ENCODE results near the gene PYM1. TPM values are rescaled to one million over a fixed set of nuclear protein-coding genes. Genes with fewer than 3 reads are reported as not detected.

The PYM1 gene
- total and polyA plus RNA-seq, 2 of the 8 experiments (the other 6 are each of a cell fraction or from before 2014, with no cell fraction given) = 38.7 to 58.5 TPM

DNA sequence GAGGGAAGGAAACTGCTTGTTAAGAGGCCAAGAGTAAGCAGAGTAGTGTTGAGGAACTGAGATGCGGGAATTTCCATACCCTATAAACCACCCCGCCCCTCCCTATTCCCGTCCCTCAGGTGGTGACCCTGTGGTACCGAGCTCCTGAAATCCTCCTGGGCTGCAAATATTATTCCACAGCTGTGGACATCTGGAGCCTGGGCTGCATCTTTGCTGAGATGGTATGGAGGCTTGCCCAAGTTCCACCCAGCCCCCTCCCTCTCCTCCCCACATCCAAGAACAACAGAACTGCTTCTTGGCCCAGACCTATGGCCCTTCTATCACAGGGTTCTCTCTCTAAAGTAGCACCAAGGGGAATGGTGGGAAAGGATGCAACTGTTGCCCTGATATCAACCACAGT, 41.7 kb upstream of the PYM1 start (continued):
- TF ChIP-seq SIN3A (conservative IDR thresholded peaks at IDR 0.05 in 1 of 2, IDR thresholded peaks at IDR 0.05 in 1 of 2; ENCODE audit: low read depth in 1 of 2, low read length in 2 of 2) = no peak
- no peak for TF ChIP-seq KDM1A (IDR thresholded peaks at IDR 0.05; ENCODE audit: borderline replicate concordance, low read length)
- TF ChIP-seq FOSL1 (IDR thresholded peaks at IDR 0.05; ENCODE audit: insufficient read depth, low read depth, low read length) = no peak
- TF ChIP-seq BACH1 (IDR thresholded peaks at IDR 0.05; ENCODE audit: low read length) = no peak
- no peak for TF ChIP-seq CBX5 (IDR thresholded peaks at IDR 0.05; ENCODE audit: low read depth, low read length)

Data from H1 (cell line).